Measurements from ENCODE around the gene PINLYP. TPM values are rescaled to one million over a fixed set of nuclear protein-coding genes. Genes with fewer than 3 reads are reported as not detected.
A peak's percentile ranks its signal among the peaks of the same experiment; 100 is the strongest.

Gene PINLYP
- total and polyA plus RNA-seq, 2 donors (not counting 1 experiment from before 2014, with no cell fraction given) = 5.1 to 14.7 TPM

DNA sequence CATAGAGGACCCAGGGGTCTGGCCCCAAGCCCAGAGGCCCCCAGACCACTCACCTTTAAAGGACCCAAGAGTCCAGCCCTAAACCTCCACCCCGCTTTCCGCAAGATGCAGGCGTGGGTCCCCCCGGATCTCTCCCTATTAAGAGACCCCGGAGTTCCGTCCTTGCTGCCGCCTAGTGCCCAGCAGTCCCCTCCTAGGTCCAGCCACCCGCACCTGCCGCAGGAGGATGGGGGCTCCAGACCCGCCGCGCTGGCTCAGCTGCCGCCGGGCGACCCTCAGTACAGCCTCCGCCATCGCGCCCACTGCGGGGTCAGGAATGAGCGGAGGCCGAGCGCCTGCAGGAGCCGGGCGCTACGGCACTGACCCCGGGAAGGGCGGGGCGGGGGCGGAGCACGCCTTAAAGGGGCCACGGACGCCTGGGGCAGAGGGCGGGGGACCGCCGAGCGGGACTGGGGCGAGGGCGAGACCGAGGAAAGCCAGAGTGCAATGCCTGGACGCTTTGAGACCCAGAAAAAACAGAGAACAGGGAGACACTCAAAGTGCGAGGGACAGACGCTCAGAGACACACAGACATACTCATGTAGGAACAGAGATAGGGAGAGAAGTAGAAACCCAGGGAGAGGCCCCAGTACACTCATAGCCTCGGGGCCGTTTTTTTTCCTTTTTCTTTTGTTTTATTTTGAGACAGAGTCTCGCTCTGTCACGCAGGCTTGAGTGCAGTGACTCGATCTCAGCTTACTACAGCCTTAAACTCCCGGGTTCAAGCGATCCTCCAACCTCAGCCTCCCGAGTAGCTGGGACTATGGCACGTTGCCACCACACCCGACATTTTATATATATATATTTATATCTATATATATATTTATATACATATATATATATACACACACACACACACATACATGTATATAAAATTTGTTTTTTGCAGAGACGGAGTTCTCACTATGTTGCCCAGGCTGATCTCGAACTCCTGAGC lies 48.4 kb upstream of the PINLYP start, which contains the start of gene ETHE1:
Gene ETHE1 (minus strand): TSS at position 318 of the 976 bp plus-strand sequence. CDS start 24 bp downstream, at position 294.
- H3K9me3 ChIP-seq (ENCODE audit: control insufficient read depth, insufficient read depth, low read depth, low read length) = no peaks in the 10 kb centered on the region
- H3K36me3 ChIP-seq (ENCODE audit: control insufficient read depth, insufficient read depth, low read length) = no peaks in the 10 kb centered on the region
- DNase-seq (ENCODE audit: low read depth in 2 of 2) = peak; percentile 50 to 51
- peaks cover 28% of the 10 kb centered on the region for H3K79me2 ChIP-seq (ENCODE audit: control insufficient read depth, insufficient read depth, low read length)
- H3K4me1 ChIP-seq (ENCODE audit: control insufficient read depth, extremely low read depth, insufficient read depth, low read length) = no peaks in the 10 kb centered on the region
- H4K20me1 ChIP-seq (ENCODE audit: control insufficient read depth, extremely low read depth, insufficient read depth, low read length) = no peaks in the 10 kb centered on the region
- peak within 1 kb of the TSS; percentile 73 for H3K9ac ChIP-seq (ENCODE audit: insufficient read depth, low read length)
- H3K27me3 ChIP-seq (ENCODE audit: control insufficient read depth, insufficient read depth, low read length) = no peaks in the 10 kb centered on the region
- H3K4me3 ChIP-seq (replicated peaks in 1 of 4; ENCODE audit: control extremely low read depth in 1 of 4, insufficient read depth in 1 of 4, low read depth in 3 of 4, low read length in 4 of 4) = peak within 1 kb of the TSS; percentile 82 to 90 (median 88)
- H3K27ac ChIP-seq (ENCODE audit: insufficient read depth, low read length) = peak within 1 kb of the TSS; percentile 75
- peak within 1 kb of the TSS; percentile 93 for H3K4me2 ChIP-seq (ENCODE audit: extremely low read depth, insufficient read depth, low read length)
- H2AFZ ChIP-seq (ENCODE audit: low read length) = peak within 1 kb of the TSS; percentile 90
- no peak for TF ChIP-seq EZH2 (IDR thresholded peaks at IDR 0.05; ENCODE audit: low read length, missing control alignments)
- TF ChIP-seq, protein P1, sequence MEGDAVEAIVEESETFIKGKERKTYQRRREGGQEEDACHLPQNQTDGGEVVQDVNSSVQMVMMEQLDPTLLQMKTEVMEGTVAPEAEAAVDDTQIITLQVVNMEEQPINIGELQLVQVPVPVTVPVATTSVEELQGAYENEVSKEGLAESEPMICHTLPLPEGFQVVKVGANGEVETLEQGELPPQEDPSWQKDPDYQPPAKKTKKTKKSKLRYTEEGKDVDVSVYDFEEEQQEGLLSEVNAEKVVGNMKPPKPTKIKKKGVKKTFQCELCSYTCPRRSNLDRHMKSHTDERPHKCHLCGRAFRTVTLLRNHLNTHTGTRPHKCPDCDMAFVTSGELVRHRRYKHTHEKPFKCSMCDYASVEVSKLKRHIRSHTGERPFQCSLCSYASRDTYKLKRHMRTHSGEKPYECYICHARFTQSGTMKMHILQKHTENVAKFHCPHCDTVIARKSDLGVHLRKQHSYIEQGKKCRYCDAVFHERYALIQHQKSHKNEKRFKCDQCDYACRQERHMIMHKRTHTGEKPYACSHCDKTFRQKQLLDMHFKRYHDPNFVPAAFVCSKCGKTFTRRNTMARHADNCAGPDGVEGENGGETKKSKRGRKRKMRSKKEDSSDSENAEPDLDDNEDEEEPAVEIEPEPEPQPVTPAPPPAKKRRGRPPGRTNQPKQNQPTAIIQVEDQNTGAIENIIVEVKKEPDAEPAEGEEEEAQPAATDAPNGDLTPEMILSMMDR (conservative IDR thresholded peaks at IDR 0.05 in 1 of 2, IDR thresholded peaks at IDR 0.05 in 1 of 2; ENCODE audit: low read depth in 1 of 2, low read length in 2 of 2) = no peak

DNA sequence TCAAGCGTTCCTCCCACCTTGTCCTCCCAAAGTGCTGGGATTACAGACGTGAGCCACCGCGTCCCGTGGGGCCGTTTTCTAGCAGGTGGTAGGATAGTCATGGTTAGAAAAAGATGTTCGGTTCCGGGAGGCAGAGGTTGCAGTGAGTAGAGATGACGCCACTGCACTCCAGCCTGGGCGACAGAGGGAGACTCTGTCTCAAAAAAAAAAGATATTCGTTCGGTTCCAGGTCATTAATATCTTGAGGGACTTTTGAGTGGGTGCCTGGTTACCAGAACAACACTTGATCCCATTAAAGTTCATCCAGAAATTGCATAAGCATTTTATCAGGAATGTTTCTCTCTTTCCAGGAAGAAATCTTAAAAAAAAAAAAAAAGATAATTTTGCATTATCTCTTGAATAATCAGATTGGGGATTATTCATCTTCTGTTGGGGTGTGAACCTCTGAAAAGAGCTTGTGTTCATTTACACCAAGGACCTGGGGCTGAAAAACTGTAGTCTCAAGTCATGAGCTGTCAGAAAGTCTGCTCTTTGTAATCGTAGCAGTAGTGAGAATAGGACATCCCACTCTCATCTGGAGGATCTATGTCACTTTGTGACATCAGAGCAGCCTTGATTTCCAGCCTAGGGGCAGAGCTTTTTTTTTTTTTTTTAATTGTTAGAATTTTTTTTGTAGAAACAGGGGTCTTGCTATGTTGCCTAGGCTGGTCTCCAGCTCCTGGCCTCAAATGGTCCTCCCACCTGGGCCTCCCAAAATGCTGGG lies 47.6 kb upstream of the PINLYP start:
- H3K4me2 ChIP-seq (ENCODE audit: extremely low read depth, insufficient read depth, low read length) = peak overlapping the region; percentile 38
- peak overlapping the region; percentile 75 for H3K27ac ChIP-seq (ENCODE audit: insufficient read depth, low read length)
- peaks cover 3% of the 10 kb centered on the region for H3K4me1 ChIP-seq (ENCODE audit: control insufficient read depth, extremely low read depth, insufficient read depth, low read length)
- H3K4me3 ChIP-seq (replicated peaks in 1 of 4; ENCODE audit: control extremely low read depth in 1 of 4, insufficient read depth in 1 of 4, low read depth in 3 of 4, low read length in 4 of 4) = peak overlapping the region in 2 of 4 experiments; percentile 90
- no peak overlapping the region for H2AFZ ChIP-seq (ENCODE audit: low read length)
- peaks cover 28% of the 10 kb centered on the region for H3K79me2 ChIP-seq (ENCODE audit: control insufficient read depth, insufficient read depth, low read length)
- no peak overlapping the region for H3K9ac ChIP-seq (ENCODE audit: insufficient read depth, low read length)
- no peaks in the 10 kb centered on the region for H3K36me3 ChIP-seq (ENCODE audit: control insufficient read depth, insufficient read depth, low read length)
- no peaks in the 10 kb centered on the region for H3K27me3 ChIP-seq (ENCODE audit: control insufficient read depth, insufficient read depth, low read length)
- no peak for DNase-seq (ENCODE audit: low read depth in 2 of 2)
- no peaks in the 10 kb centered on the region for H4K20me1 ChIP-seq (ENCODE audit: control insufficient read depth, extremely low read depth, insufficient read depth, low read length)
- no peaks in the 10 kb centered on the region for H3K9me3 ChIP-seq (ENCODE audit: control insufficient read depth, insufficient read depth, low read depth, low read length)
- no peak for TF ChIP-seq EZH2 (IDR thresholded peaks at IDR 0.05; ENCODE audit: low read length, missing control alignments)
- TF ChIP-seq, protein P1 (conservative IDR thresholded peaks at IDR 0.05 in 1 of 2, IDR thresholded peaks at IDR 0.05 in 1 of 2; ENCODE audit: low read depth in 1 of 2, low read length in 2 of 2) = no peak

DNA sequence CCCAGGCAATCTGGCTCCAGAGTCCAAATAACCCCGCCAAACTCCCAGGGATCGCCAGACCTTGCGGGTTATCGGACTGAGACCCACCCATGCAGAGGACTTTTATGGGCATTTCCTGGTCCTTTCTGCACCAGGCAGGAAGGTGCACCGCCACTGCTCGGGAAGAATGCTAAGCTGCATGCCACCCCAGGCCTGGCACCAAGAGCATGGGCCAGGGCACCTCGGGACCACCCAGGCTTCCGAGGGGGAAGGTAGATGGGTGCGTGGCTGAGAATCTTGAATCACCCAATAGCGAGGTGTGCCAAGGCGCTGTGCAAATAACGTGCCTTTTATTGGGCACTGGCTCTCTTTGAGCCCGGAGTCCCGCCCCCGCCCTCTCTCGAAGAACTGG lies 43.0 kb upstream of the PINLYP start:
- Histone ChIP-seq H2AFZ (ENCODE audit: low read length) (peak overlapping the region; percentile 85), H3K36me3 (ENCODE audit: control insufficient read depth, insufficient read depth, low read length) (no peaks in the 10 kb centered on the region), H3K27ac (ENCODE audit: insufficient read depth, low read length) (peak overlapping the region; percentile 46), H3K9me3 (ENCODE audit: control insufficient read depth, insufficient read depth, low read depth, low read length) (no peaks in the 10 kb centered on the region), H3K4me2 (ENCODE audit: extremely low read depth, insufficient read depth, low read length) (peak overlapping the region; percentile 89), H4K20me1 (ENCODE audit: control insufficient read depth, extremely low read depth, insufficient read depth, low read length) (no peaks in the 10 kb centered on the region), H3K4me3 (replicated peaks in 1 of 4; ENCODE audit: control extremely low read depth in 1 of 4, insufficient read depth in 1 of 4, low read depth in 3 of 4, low read length in 4 of 4) (peak overlapping the region; percentile 20 to 74 (median 64)), H3K4me1 (ENCODE audit: control insufficient read depth, extremely low read depth, insufficient read depth, low read length) (peaks cover 6% of the 10 kb centered on the region), H3K27me3 (ENCODE audit: control insufficient read depth, insufficient read depth, low read length) (no peaks in the 10 kb centered on the region), H3K9ac (ENCODE audit: insufficient read depth, low read length) (peak overlapping the region; percentile 27), H3K79me2 (ENCODE audit: control insufficient read depth, insufficient read depth, low read length) (no peaks in the 10 kb centered on the region)
- TF ChIP-seq, protein P1 (conservative IDR thresholded peaks at IDR 0.05 in 1 of 2, IDR thresholded peaks at IDR 0.05 in 1 of 2; ENCODE audit: low read depth in 1 of 2, low read length in 2 of 2) = no peak
- no peak for TF ChIP-seq EZH2 (IDR thresholded peaks at IDR 0.05; ENCODE audit: low read length, missing control alignments)
- DNase-seq (ENCODE audit: low read depth in 2 of 2) = no peak
